Kidney (tissue), 14 donors: ENCODE data around the gene CLHC1. TPM values are rescaled to one million over a fixed set of nuclear protein-coding genes. Genes with fewer than 3 reads are reported as not detected.

Experiments
- DNase-seq, 5 donors: peaks; one replicate each; pipeline ENCODE4 v3.0.0-alpha.2; 2013 to 2020
- FAIRE-seq: peaks from 2 replicates; lab custom pipeline; 2012; peaks lifted over from hg19 to GRCh38; lab: Jason Lieb, UNC
- H3K27ac ChIP-seq, 2 donors: one replicate each; pipeline ENCODE4 v1.7.0; 2013; ENCODE audit warnings: low read depth in 2 of 2, low read length in 2 of 2, inconsistent platforms in 1 of 2
- H3K27me3 ChIP-seq: one replicate; pipeline ENCODE4 v1.7.1; 2013; ENCODE audit warnings: low read length, inconsistent platforms; ENCODE audit not compliant: control insufficient read depth, insufficient read depth
- H3K36me3 ChIP-seq, 3 donors: one replicate each; pipeline versions ENCODE4 v1.7.0 to v1.7.1; 2013; ENCODE audit warnings: low read length in 3 of 3, control low read depth in 1 of 3, inconsistent platforms in 1 of 3; ENCODE audit not compliant: insufficient read depth in 3 of 3, control insufficient read depth in 2 of 3
- H3K4me1 ChIP-seq, 3 donors: one replicate each; pipeline versions ENCODE4 v1.7.0 to v1.7.1; 2013; ENCODE audit warnings: low read length in 3 of 3, inconsistent platforms in 1 of 3, low read depth in 1 of 3; ENCODE audit not compliant: control insufficient read depth in 2 of 3, insufficient read depth in 2 of 3
- H3K4me3 ChIP-seq, 3 donors: one replicate each; pipeline versions ENCODE4 v1.7.0 to v1.8.1; 2013; ENCODE audit warnings: low read length in 3 of 3, control low read depth in 1 of 3, inconsistent platforms in 1 of 3
- H3K9ac ChIP-seq, 3 donors: one replicate each; pipeline versions ENCODE4 v1.7.0 to v1.7.1; 2013; ENCODE audit warnings: low read length in 3 of 3, control low read depth in 1 of 3, inconsistent platforms in 1 of 3
- H3K9me3 ChIP-seq, 3 donors: one replicate each; pipeline versions ENCODE4 v1.7.0 to v1.7.1; 2013; ENCODE audit warnings: low read length in 3 of 3, control low read depth in 1 of 3, inconsistent platforms in 1 of 3; ENCODE audit not compliant: control insufficient read depth in 2 of 3, insufficient read depth in 1 of 3
- CTCF ChIP-seq: IDR thresholded peaks from 3 replicates; pipeline ENCODE4 v1.5.1; 2012; ENCODE audit warnings: mild to moderate bottlenecking, moderate library complexity, borderline replicate concordance; ENCODE audit not compliant: insufficient read depth; ENCODE audit errors: extremely low read depth
- intact Hi-C: fragments of 100-400 bp; cut with DNase I; formaldehyde crosslinking; loops from one replicate; pipeline ENCODE4 v1.11.1; 2022
- polyA plus RNA-seq: library from polyadenylated mRNA; stranded (reverse); fragments of 350-450 nt; fragmentation: Illumina TruSeq; extraction: RNeasy Lipid Tissue Mini Kit (QIAGEN cat#74804); gene quantifications from one replicate; pipeline ENCODE4 v1.2.3, GENCODE V29; 2014; ENCODE audit warnings: low read depth, low replicate concordance; ENCODE audit not compliant: insufficient read depth
- total RNA-seq: library from RNA; stranded (reverse); fragmentation: NEBNext Ultra II Directional; extraction: Animal tissue kit (Norgen Biotek cat#: 25700); gene quantifications from one replicate; pipeline ENCODE4 v1.2.1, GENCODE V29; 2021
- donor health status: control.
- donor health status: control.
- donor health status: control.
- donor health status: control.
- donor health status: control.
- donor health status: DM: yes; HTN: yes; CAD: no.
- donor health status: Normal renal cell carcinoma (clear cell type).

CLHC1 gene
- total and polyA plus RNA-seq, 2 donors from 2014 or later = 8.3 to 14.0 TPM

- H3K27ac ChIP-seq = no peak overlapping the region
- no peaks in the 10 kb centered on the region for H3K36me3 ChIP-seq
- no peak for TF ChIP-seq CTCF
- peaks cover 2 to 13% (median 6%) of the 10 kb centered on the region in 3 donors for H3K4me1 ChIP-seq
- H3K9me3 ChIP-seq = no peaks in the 10 kb centered on the region
- FAIRE-seq (no peak), DNase-seq (no peak)
- no peak overlapping the region for H3K4me3 ChIP-seq
- intact Hi-C loops = no loop called here
- H3K27me3 ChIP-seq = no peaks in the 10 kb centered on the region
- H3K9ac ChIP-seq = no peak overlapping the region
Measured at GRCh38 chr2:55135491-55135890, 96.6 kb downstream of the CLHC1 start.

DNA sequence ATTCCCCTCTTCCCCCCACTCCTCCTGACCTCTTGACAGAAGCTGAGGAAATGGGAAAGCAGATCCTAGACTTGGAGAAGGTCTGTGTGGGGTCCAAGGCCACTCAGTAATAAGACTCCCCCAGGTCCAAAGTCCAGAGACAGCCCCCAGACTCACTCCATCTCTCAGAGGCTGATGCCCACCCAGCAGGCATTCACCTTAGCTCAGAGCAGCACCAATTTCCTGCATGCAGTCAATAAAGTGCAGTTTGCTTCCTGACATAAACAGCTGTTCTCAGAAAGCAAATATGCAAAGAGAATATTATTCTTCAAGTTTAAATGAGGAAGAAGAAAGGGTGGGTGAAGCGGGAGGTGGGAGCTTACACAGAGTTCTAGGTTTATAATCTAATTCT lies 97.8 kb downstream of the CLHC1 start:
- Histone ChIP-seq H3K9ac (no peak overlapping the region), H3K27ac (peak overlapping the region in 1 of 2 donors; percentile 43), H3K4me1 (peaks cover 2 to 13% (median 6%) of the 10 kb centered on the region in 3 donors), H3K36me3 (no peaks in the 10 kb centered on the region), H3K9me3 (no peaks in the 10 kb centered on the region), H3K4me3 (peak overlapping the region in 1 of 3 donors; percentile 38), H3K27me3 (no peaks in the 10 kb centered on the region)
- no peak for FAIRE-seq
- intact Hi-C loops = no loop called here
- no peak for DNase-seq
- TF ChIP-seq CTCF = no peak

DNA sequence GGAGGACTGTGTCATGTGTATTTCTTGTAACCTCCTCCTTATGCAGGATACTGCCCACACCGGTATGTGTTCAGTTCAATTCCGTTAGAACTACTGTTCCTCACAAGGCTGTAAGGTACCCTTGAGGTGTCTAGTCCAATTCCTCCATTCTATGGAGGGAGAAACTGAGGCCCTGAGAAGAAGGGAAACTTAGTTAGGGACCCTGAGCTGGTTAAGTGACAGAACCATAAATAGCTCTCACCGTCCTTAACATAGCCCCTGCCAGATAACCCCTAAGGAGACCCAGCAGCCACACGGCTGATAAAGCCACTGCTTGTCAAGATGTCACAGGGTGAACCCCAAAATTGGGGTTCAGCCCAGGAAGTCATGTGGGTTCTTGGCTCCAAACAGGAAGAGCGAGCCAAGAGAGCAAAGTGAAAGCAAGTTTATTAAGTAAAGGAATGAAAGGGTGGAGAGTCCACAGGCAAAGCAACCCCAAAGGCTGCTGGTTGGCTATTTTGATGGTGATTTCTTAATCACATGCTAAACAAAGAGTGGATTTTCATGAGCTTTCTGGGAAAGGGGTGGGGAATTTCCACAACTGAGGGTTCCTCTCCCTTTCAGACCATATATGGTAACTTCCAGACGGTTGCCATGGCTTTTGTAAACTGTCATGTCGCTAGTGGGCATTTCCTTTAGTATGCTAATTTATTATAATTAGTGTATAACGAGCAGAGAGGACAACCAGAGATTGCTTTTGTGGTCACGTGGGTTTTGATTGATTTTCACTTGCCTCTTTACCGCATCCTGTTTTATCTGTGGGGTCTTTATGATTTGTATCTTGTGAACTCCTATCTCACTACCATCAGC lies 98.4 kb downstream of the CLHC1 start:
- H3K9ac ChIP-seq = peak overlapping the region in 1 of 3 donors; percentile 18
- H3K27me3 ChIP-seq = no peaks in the 10 kb centered on the region
- H3K9me3 ChIP-seq = no peaks in the 10 kb centered on the region
- H3K4me1 ChIP-seq = peaks cover 2 to 13% (median 6%) of the 10 kb centered on the region in 3 donors
- H3K27ac ChIP-seq = peak overlapping the region in 1 of 2 donors; percentile 43
- intact Hi-C loops = no loop called here
- no peak for TF ChIP-seq CTCF
- no peak for FAIRE-seq
- no peaks in the 10 kb centered on the region for H3K36me3 ChIP-seq
- peak overlapping the region; percentile 4 to 38 (median 38) for H3K4me3 ChIP-seq
- peak in 2 of 5 donors; percentile 58 to 86 for DNase-seq
